Skin of body (tissue), 2 donors: Measurements from ENCODE around the gene GLIPR1. TPM values are rescaled to one million over a fixed set of nuclear protein-coding genes. Genes with fewer than 3 reads are reported as not detected.
"Not testable (repeated sequence)": the region's sequence is repeated elsewhere in the genome, so short reads cannot be mapped to it uniquely, and the experiment has no call there.

ENCODE experiments used
- DNase-seq: peaks from one replicate; lab custom pipeline; 2025; lab: John Stamatoyannopoulos, UW
- total RNA-seq: library from RNA; depleted of rRNA; stranded (reverse); fragments of >200 nt; gene quantifications from one replicate; pipeline ENCODE4 v1.2.3, GENCODE V29; 2014

Gene GLIPR1
- total RNA-seq, 1 donor from 2014 or later: 6.5 TPM

DNA sequence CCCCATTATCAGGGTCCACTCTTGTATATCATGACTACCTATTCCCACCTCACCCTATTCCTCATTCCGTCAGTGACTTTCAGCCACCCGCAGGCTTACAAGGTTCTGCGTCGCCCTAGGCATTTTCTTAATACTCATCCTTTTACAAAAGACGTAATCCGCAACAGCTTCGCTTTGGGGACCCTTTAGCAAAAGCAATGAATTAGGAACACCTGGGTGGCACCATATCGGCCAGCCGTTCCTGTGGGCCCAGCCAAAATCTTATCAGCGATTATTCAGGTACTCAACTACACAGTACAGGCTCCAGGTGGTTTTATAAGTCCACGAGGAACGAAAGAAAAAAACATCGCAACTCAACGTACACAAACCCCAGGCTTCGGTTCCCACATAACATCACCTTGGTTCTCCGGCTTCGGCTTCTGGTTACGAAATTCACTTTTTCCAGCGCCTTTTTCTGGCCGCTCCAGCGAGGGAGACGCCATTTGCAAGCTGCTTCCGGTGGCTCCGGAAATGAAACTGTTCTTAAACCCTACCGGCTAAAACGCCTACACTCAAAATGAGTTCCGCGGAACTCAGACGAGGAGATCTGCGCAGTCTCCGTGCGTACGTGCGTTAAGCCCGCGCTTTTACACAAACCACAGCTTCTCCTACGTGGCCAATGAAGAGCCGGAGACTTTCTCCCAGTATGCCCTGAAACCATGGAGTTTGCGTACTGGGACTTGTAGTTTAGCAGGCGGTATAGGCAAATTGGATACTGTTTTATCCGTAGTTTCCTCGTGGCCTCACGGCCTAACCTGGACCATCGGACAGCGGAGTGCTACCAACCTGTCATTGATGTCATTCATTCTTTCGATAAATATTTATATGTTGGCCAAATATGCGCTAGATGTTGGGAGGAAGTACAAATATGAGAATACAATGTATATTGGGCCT, 30.8 kb downstream of the GLIPR1 start, which contains the start of gene KRR1:
KRR1 (minus strand) TSS at position 494 of the 933 bp plus-strand sequence; CDS start at position 482, 12 bp downstream.
- DNase-seq: peak; percentile 99

GRCh38 chr12:75521224-75521623, 40.7 kb downstream of the GLIPR1 start:
- DNase-seq: not testable (repeated sequence)

- DNase-seq: not testable (repeated sequence)
Observed at GRCh38 chr12:75522124-75522523, 41.6 kb downstream of the GLIPR1 start.

DNA sequence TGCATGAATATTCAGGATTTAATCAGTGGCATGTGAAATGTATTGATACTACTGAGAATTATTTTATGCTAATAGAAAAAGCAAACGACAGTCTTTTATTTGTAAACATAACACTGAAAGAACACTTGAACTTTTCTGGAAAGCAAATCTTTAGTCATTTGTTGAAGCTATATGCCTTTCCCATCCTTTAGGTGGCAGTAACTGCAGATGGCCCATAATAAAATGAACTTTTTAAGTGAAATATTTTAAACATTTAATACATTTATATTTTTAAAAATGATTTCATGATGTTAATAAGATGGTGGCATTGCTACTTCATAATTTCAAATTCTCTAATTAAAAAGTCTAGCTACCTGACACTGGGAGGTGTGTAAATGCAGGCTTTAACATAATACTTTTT, 44.7 kb downstream of the GLIPR1 start:
- no peak for DNase-seq

DNA sequence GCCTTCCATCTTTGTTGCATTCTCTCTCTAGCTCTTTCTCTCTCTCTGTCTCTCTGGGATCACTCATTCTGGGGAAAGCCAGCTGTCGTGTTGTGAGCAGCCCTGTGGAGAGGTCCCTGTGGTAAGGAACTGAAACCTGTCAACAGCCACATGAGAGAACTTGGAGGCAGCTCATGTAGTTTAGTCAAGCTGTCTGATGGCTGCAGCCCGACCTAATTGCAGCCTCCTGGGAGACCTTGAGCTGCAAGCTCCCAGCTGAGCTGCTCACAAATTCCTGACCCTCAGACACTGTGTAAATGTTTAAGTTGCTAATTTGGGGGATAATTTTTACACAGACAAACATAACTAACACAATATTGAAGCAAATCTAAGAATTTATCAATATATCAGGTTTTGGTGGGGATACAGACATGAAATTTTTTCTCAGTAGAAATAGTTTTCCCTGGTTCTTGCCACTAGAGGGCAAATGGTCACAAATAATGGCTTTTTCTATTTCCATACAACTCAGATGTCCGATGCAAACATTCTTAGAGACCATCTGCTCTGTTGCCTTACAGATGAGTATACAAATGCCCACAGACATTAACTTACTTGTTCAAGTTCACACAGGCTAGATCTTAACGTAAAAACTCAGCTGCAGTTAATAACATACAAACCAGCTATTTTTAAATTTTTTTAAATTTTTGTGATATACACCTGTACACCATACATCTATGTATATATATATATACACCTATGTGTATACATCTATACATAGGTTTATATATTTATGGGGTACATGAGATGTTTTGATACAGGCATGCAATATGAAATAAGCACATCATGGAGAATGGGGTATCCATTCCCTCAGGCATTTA, 46.3 kb downstream of the GLIPR1 start:
- DNase-seq: peak; percentile 66

DNA sequence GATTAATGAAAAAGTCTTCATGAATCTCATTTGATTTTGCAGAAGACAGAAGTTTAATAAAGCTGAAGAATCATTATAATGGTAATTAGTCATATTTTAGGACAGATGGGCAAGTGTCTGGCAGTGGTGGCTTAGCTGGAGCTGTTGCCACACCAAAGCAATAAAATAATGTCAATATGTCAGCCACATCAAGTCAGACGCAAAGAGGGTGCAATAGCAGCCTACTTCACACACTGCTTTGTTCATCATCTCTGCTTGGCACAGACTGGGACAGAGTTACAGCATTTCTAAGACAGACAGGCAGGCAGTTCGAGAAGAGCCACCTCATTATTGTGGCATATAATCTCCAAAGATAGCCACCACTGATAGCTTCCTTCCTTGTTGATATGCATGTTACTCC, 47.7 kb downstream of the GLIPR1 start:
- no peak for DNase-seq

DNA sequence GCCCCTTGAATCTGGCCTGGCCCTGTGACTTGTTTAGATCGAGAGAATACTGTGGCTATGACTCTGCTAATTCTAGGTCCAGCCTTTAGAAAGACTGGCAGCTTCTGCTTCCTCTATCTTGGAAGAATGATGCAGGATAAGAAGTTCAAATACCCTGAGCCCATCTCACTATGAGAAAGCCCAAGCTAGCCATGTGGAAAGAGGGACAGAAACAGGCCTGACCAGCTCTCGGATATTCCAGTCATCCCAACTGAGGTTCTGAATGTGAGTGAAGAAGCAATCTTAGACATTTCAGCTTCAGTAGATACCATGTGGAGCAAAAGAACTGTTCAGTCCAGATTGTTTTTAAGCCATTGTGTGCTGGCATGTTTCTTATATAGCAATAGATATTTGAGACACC, 48.1 kb downstream of the GLIPR1 start:
- no peak for DNase-seq

- DNase-seq: no peak
Observed at GRCh38 chr12:75529316-75529715, 48.8 kb downstream of the GLIPR1 start.

- no peak for DNase-seq
Observed at GRCh38 chr12:75529826-75530225, 49.3 kb downstream of the GLIPR1 start.

DNA sequence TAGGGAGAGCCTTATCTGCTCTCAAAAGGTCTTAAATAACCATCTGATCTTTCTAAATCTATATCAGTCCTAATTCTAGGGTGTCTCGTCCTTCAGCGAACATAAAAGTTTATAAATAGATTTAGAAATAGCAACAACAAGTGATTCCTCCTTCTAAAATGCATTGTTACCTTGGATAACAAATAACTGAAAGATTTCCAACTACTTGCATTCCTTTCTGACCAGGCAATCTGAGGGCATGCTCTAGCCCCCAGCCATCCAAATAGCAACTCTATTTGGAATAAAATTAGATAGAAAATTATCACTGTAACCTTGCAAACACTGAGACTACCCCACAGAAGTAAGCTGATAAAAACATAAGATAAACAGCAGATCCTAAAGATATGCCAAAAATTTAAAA, 52.7 kb downstream of the GLIPR1 start:
- no peak for DNase-seq

DNA sequence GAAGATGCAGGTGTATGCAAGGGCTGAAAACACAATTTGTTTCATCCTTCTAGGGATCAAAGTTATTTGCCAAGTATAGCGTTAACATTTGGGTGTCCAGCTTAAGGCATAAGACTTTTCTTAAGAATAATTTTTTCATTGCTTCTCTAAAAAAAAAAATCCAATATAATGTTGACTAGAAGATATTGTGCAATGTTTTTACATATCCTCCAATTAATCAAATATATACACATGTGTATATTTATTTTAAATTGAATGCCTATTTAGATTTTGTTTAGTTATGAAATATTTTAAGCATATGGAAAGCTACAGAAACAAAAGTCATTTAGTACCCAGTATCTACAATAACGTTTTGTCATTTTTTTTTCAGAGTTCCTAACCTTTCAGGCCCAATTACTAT, 59.3 kb downstream of the GLIPR1 start:
- no peak for DNase-seq

GRCh38 chr12:75542942-75543341, 62.4 kb downstream of the GLIPR1 start:
- no peak for DNase-seq

- DNase-seq: no peak
Observed at GRCh38 chr12:75543529-75543928, 63.0 kb downstream of the GLIPR1 start.

DNA sequence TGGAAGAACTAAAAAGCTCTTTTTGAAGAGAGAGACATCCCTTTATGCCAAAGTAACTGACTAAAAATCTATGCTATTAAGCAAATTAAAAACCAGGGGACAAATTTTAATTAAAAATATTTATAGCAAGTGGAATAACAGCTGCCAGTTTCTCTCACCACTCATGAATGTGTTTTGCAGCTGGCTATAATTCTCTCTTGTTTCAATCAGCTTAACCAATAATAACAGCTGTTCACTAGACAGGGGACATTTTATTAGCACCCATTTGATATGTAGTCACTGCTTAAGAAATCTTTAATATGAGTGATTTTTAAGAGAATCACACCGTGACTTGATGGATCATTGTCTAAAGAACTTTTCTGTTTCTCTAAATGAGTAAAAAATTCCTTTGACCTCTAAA, 65.1 kb downstream of the GLIPR1 start:
- DNase-seq: no peak

DNA sequence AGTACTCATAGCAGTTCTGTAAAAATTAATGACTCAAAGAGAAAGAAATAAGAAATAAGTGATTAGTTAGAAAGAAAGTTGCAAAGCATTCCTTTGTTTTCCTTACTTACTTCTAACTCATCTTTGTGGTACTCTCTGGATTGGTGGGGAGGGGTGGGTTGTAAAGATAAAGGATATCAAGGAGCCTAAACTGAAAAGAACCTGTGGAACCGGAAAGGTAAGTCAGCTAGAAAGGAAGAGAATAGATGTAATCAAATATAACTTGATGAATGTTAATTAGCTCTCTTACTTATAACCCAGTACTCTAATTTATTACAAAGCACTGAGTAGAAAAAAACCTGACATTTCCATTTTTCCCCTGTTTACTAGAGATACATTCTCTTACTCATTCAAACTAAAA, 68.3 kb downstream of the GLIPR1 start:
- no peak for DNase-seq

DNA sequence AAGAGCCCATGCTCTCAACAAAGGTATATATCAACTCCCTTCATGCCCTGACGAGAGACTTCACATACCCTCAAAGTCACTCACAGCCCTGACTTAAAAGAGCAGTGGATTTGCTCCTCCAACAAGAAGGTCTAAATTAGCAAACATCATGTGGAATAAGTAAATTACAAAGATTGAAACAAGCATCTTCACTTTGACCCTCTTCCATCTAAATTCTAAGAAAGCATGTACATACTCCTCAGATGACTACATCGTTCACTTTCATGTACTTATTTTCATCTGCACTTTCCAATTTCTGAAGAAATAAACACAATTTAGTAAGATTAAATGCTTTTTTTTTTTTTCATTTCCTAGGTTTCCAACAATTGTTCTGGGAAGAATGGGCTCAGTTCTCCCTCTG, 69.4 kb downstream of the GLIPR1 start:
- peak; percentile 39 for DNase-seq

DNA sequence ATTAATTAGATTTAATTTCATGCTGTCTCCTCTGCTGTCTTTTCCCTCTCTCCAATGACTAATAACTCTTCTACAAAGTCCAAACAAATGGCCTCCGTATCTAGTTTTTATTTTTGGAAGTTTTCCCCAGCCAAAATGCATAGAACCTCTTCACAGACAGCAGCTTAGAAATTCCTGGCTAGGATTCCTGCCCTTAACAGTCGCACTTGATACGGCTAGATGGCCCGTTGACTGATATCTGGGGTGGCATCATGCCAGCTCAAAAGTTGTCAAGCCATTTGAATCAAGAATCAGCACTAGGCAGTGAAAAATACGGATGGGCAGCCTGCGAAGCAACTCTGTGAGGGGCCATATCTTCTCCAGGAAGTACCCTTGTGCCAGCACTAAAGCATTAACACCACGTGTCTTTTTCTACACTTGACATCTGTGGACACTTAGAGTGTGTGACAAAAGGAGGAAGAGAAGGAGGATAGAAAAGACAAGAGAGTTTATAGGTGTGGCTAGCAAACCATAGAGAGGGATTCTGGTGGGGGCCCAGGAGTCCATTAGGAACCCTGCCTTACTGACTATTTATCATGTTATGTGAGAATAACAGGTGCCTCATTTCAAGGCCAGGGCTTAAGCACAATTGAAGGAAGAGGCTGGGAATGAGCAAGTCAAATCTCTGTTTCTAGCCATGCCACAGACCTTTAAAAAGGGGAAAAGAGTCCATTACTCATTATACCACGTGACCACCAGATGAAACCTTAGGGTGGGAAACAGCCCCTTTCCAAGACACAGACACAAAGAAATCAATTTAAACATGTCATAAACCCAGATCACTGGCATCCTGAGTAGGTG, 70.1 kb downstream of the GLIPR1 start:
- DNase-seq: no peak

- DNase-seq: no peak
Observed at GRCh38 chr12:75551477-75551876, 70.9 kb downstream of the GLIPR1 start.

- no peak for DNase-seq
Observed at GRCh38 chr12:75553398-75553797, 72.8 kb downstream of the GLIPR1 start.
